Pancreas (tissue), 10 donors: ENCODE results near the gene CSNK1G3. TPM values are rescaled to one million over a fixed set of nuclear protein-coding genes. Genes with fewer than 3 reads are reported as not detected.
"Not testable (repeated sequence)": the region's sequence is repeated elsewhere in the genome, so short reads cannot be mapped to it uniquely, and the experiment has no call there.

Experiments
- ATAC-seq, 4 donors: fragments of 200-7000 bp; cut with Tn5 transposase; one replicate each; pipeline versions ENCODE4 v1.8.0 to v1.9.1; 2020; ENCODE audit warnings: mild to moderate bottlenecking in 4 of 4, moderate library complexity in 4 of 4
- DNase-seq, 6 donors: peaks; one replicate each; pipeline ENCODE4 v3.0.0-alpha.2; 2020
- FAIRE-seq: peaks from 2 replicates; lab custom pipeline; 2012; peaks lifted over from hg19 to GRCh38; lab: Jason Lieb, UNC
- H3K27ac ChIP-seq, 4 donors: fragments of 200-600 bp; sonication (generic); 1 replicate in 3 of 4; 2 replicates in 1 of 4; pipeline versions ENCODE4 v1.5.0 to v1.8.0; 2020
- H3K27me3 ChIP-seq, 4 donors: fragments of 200-600 bp; one replicate each; pipeline ENCODE4 v1.8.0; 2021
- H3K36me3 ChIP-seq, 3 donors: fragments of 200-600 bp; sonication (generic) in 1 of 3; one replicate each; pipeline versions ENCODE4 v1.5.0 to v1.8.0; 2020 to 2021
- H3K4me1 ChIP-seq, 3 donors: fragments of 200-600 bp; one replicate each; pipeline ENCODE4 v1.8.0; 2021
- H3K4me3 ChIP-seq, 4 donors: fragments of 200-600 bp; sonication (generic) in 2 of 4; one replicate each; pipeline versions ENCODE4 v1.5.0 to v1.8.0; 2020 to 2021
- H3K9me3 ChIP-seq, 4 donors: fragments of 200-600 bp; one replicate each; pipeline ENCODE4 v1.8.0; 2021
- WGBS, 2 donors: extraction: QIAGEN DNeasy Blood & Tissue Kit; methylation state at CpG; one replicate each; pipeline ENCODE4 v1.1.7; 2013; 5-methylcytosine and 5-hydroxymethylcytosine counted together
- intact Hi-C, 3 donors: fragments of 100-400 bp; cut with DNase I; formaldehyde crosslinking; loops; one replicate each; pipeline versions ENCODE4 v1.11.1 to v1.14.2; 2022
- polyA plus RNA-seq, 2 donors: library from polyadenylated mRNA; stranded (reverse); fragments of 200-250 nt; gene quantifications; one replicate each; pipeline ENCODE4 v1.2.3, GENCODE V29; 2013
- total RNA-seq, 6 donors: library from RNA; stranded (reverse); fragmentation: NEBNext Ultra II Directional in 4 of 6; extraction: Animal tissue kit (Norgen Biotek cat#: 25700) in 4 of 6; gene quantifications; one replicate each; pipeline versions ENCODE4 v1.2.1 to v1.2.4, GENCODE V29; 2021 to 2023
- TF ChIP-seq, protein P1 (sequence below), 4 donors: fragments of 200-600 bp; sonication (generic) in 3 of 4; IDR thresholded peaks; one replicate each; pipeline versions ENCODE4 v1.5.0 to v1.8.0; 2021; ENCODE audit warnings: antibody characterized with exemption in 4 of 4
- donor health status: healthy with polysubstance abuse.
- donor health status: DM: no; HTN: no; CAD: no; lungs with moderate emphysema.
- donor health status: DM: no; HTN: no; CAD: no.
- donor health status: control.
- donor health status: control.
- donor health status: Bipolar disorder and iron deficiency.
- donor health status: DM: yes; HTN: yes; CAD: no.
- donor health status: DM: no; HTN: no; CAD: no.
- donor health status: DM: no; HTN: no; CAD: no.
- donor health status: DM: yes; HTN: yes; CAD: no.

CSNK1G3 gene
- total RNA-seq: 10 to 100 TPM; 11.3 to 29.0 (median 16.7) TPM
- 1 to 10 TPM; 3.9 to 6.0 TPM for polyA plus RNA-seq

- peaks cover 0 to 9% (median 0%) of the 10 kb centered on the region in 3 donors for H3K4me1 ChIP-seq
- H3K9me3 ChIP-seq: no peaks in the 10 kb centered on the region
- WGBS, 2 donors: 1% methylated on average over 66 to 82 of the region's 82 CpGs
- peak; percentile 96 to 99 (median 97) for ATAC-seq
- DNase-seq: peak; percentile 89 to 97 (median 96)
- H3K27ac ChIP-seq: peak within 1 kb of the TSS; percentile 77 to 95 (median 89)
- TF ChIP-seq, protein P1, sequence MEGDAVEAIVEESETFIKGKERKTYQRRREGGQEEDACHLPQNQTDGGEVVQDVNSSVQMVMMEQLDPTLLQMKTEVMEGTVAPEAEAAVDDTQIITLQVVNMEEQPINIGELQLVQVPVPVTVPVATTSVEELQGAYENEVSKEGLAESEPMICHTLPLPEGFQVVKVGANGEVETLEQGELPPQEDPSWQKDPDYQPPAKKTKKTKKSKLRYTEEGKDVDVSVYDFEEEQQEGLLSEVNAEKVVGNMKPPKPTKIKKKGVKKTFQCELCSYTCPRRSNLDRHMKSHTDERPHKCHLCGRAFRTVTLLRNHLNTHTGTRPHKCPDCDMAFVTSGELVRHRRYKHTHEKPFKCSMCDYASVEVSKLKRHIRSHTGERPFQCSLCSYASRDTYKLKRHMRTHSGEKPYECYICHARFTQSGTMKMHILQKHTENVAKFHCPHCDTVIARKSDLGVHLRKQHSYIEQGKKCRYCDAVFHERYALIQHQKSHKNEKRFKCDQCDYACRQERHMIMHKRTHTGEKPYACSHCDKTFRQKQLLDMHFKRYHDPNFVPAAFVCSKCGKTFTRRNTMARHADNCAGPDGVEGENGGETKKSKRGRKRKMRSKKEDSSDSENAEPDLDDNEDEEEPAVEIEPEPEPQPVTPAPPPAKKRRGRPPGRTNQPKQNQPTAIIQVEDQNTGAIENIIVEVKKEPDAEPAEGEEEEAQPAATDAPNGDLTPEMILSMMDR (IDR thresholded peaks at IDR 0.05): no peak
- FAIRE-seq: peak; percentile 98
- no peaks in the 10 kb centered on the region for H3K27me3 ChIP-seq
- peak within 1 kb of the TSS; percentile 63 to 87 (median 74) for H3K4me3 ChIP-seq
- intact Hi-C loops: loop anchor here in 1 of 3 donors (10.0 kb wide), 1 partner anchor 87 kb away; the partner anchor contains the start of gene CEP120
- no peaks in the 10 kb centered on the region for H3K36me3 ChIP-seq
These were observed at the start of gene CSNK1G3 for GRCh38 chr5:123511648-123512605. Gene CSNK1G3, plus strand, starts transcription at chr5:123512177. Its CDS starts 33,487 bp downstream, at chr5:123545664.

GRCh38 chr5:123466839-123467238, 45.1 kb upstream of the CSNK1G3 start:
- WGBS, 2 donors: 91 to 100% methylated on average over 1 of the region's 1 CpG
- H3K4me3 ChIP-seq, DNase-seq, H3K27me3 ChIP-seq, FAIRE-seq, H3K36me3 ChIP-seq, H3K27ac ChIP-seq, ATAC-seq, H3K9me3 ChIP-seq, intact Hi-C loops, H3K4me1 ChIP-seq: not testable (repeated sequence)

DNA sequence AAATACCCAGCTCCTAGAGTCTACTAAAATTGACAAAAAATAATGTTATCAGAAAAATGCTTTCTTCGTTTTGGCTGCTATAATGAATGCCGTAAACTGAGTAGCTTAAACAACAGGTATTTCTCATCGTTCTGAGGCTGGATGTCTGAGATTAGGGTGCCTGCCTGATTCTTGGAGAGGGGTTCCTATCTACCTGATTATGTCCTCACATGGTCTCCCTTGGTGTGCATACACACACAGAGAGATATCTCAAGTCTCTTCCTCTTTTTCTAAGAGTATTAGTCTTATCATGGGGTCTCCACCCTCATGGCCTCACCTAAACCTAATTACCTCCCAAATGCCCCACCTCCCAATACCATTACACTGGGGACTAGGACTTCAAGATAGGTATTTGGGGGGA, 40.6 kb upstream of the CSNK1G3 start:
- DNase-seq: no peak
- H3K4me1 ChIP-seq: no peaks in the 10 kb centered on the region
- FAIRE-seq: no peak
- no peak overlapping the region for H3K4me3 ChIP-seq
- ATAC-seq: no peak
- no peak overlapping the region for H3K27ac ChIP-seq
- intact Hi-C loops: no loop called here
- H3K36me3 ChIP-seq: no peaks in the 10 kb centered on the region
- H3K9me3 ChIP-seq: no peaks in the 10 kb centered on the region
- no peaks in the 10 kb centered on the region for H3K27me3 ChIP-seq
- TF ChIP-seq, protein P1 (IDR thresholded peaks at IDR 0.05): no peak
- 83 to 85% methylated on average over 3 of the region's 3 CpGs for whole genome bisulfite sequencing, 2 donors

- no peak for ATAC-seq
- intact Hi-C loops: no loop called here
- H3K27ac ChIP-seq: no peak overlapping the region
- TF ChIP-seq, protein P1 (IDR thresholded peaks at IDR 0.05): no peak
- no peaks in the 10 kb centered on the region for H3K4me1 ChIP-seq
- no peaks in the 10 kb centered on the region for H3K27me3 ChIP-seq
- no peaks in the 10 kb centered on the region for H3K9me3 ChIP-seq
- 86 to 91% methylated on average over 8 of the region's 8 CpGs for WGBS, 2 donors
- FAIRE-seq: no peak
- H3K4me3 ChIP-seq: no peak overlapping the region
- no peaks in the 10 kb centered on the region for H3K36me3 ChIP-seq
- DNase-seq: no peak
These were observed 39.6 kb upstream of the CSNK1G3 start for GRCh38 chr5:123472150-123472924.

GRCh38 chr5:123474228-123474627, 37.7 kb upstream of the CSNK1G3 start:
- FAIRE-seq: no peak
- no peaks in the 10 kb centered on the region for H3K9me3 ChIP-seq
- no peak overlapping the region for H3K27ac ChIP-seq
- no peak for ATAC-seq
- TF ChIP-seq, protein P1 (IDR thresholded peaks at IDR 0.05): no peak
- intact Hi-C loops: no loop called here
- no peak for DNase-seq
- H3K36me3 ChIP-seq: no peaks in the 10 kb centered on the region
- no peaks in the 10 kb centered on the region for H3K27me3 ChIP-seq
- H3K4me1 ChIP-seq: no peaks in the 10 kb centered on the region
- no peak overlapping the region for H3K4me3 ChIP-seq
